GM12878 (cell line): ENCODE results near the gene TOX2. TPM values are rescaled to one million over a fixed set of nuclear protein-coding genes. Genes with fewer than 3 reads are reported as not detected.

Experiments used
- ATAC-seq: fragments of 200-7000 bp; cut with Tn5 transposase; 3 replicates; pipeline ENCODE4 v1.9.1; 2020; ENCODE audit warnings: mild to moderate bottlenecking, moderate library complexity
- BruUV-seq: library from RNA; stranded (reverse); fragments of 400-500 nt; replicated peaks from 2 replicates; lab custom pipeline; 2021; lab: Mats Ljungman, UMichigan
- CTCF ChIA-PET: fragments of 300-600 bp; sonication (Branson Sonifier 250); formaldehyde crosslinking; extraction: SDS; loops from one replicate; lab custom pipeline; 2021; ENCODE audit warnings: inconsistent platforms; lab: Yijun Ruan, JAX
- POLR2A ChIA-PET: fragments of 350-600 bp; formaldehyde crosslinking; extraction: SDS; loops from one replicate; lab custom pipeline; 2021; ENCODE audit warnings: inconsistent platforms; lab: Charles Lee
- RAD21 ChIA-PET: fragments of 300-600 bp; sonication (Branson Sonifier 250); formaldehyde crosslinking; loops from one replicate; lab custom pipeline; 2023; ENCODE audit warnings: antibody characterized with exemption; ENCODE audit not compliant: unreplicated experiment; lab: Charles Lee
- SMC1A ChIA-PET: fragments of 300-600 bp; sonication (Branson Sonifier 250); formaldehyde crosslinking; loops from one replicate; lab custom pipeline; 2023; ENCODE audit not compliant: unreplicated experiment, uncharacterized antibody; lab: Charles Lee
- DNase-seq: peaks from one replicate; pipeline ENCODE4 v3.0.0-alpha.2; 2011; ENCODE audit warnings: low read depth, low spot score
- FAIRE-seq: peaks from 3 replicates; lab custom pipeline; 2011; peaks lifted over from hg19 to GRCh38; lab: Jason Lieb, UNC
- H2AFZ ChIP-seq: 2 replicates; pipeline ENCODE4 v1.6.0; 2011; ENCODE audit warnings: low read depth, low read length, control low read depth; ENCODE audit not compliant: control insufficient read depth
- H3K27ac ChIP-seq: 2 replicates; pipeline ENCODE4 v1.5.1; 2011; ENCODE audit warnings: control low read depth; ENCODE audit not compliant: control insufficient read depth, insufficient read depth
- H3K27me3 ChIP-seq, 2 experiments: replicated peaks in 1 of 2; 2 replicates each; pipeline versions ENCODE4 v1.6.0 to v1.6.1; 2011; ENCODE audit warnings: low read length in 1 of 2; ENCODE audit not compliant: control insufficient read depth in 2 of 2, insufficient read depth in 2 of 2
- H3K36me3 ChIP-seq, 2 experiments: 2 replicates each; pipeline ENCODE4 v1.5.1; 2011; ENCODE audit warnings: low read length in 1 of 2; ENCODE audit not compliant: control insufficient read depth in 2 of 2, insufficient read depth in 2 of 2
- H3K4me1 ChIP-seq: 2 replicates; pipeline ENCODE4 v1.6.1; 2011; ENCODE audit warnings: mild to moderate bottlenecking, low read length, moderate library complexity, mixed read lengths; ENCODE audit not compliant: control insufficient read depth, insufficient read depth
- H3K4me2 ChIP-seq: 2 replicates; pipeline ENCODE4 v1.6.0; 2011; ENCODE audit warnings: control low read depth; ENCODE audit not compliant: control insufficient read depth, insufficient read depth
- H3K4me3 ChIP-seq: fragments of 200-600 bp; sonication (generic); 2 replicates; pipeline ENCODE4 v1.5.1; 2016
- H3K79me2 ChIP-seq: 2 replicates; pipeline ENCODE4 v1.6.0; 2011; ENCODE audit warnings: low read length; ENCODE audit not compliant: control insufficient read depth, insufficient read depth
- H3K9ac ChIP-seq: 2 replicates; pipeline ENCODE4 v1.8.0; 2011; ENCODE audit warnings: low read length, control low read depth, mixed read lengths; ENCODE audit not compliant: control insufficient read depth, insufficient read depth
- H3K9me3 ChIP-seq: replicated peaks from 3 replicates; pipeline ENCODE4 v1.5.1; 2011; ENCODE audit warnings: mild to moderate bottlenecking, low read length; ENCODE audit not compliant: control insufficient read depth, insufficient read depth
- H4K20me1 ChIP-seq: 2 replicates; pipeline ENCODE4 v1.6.0; 2011; ENCODE audit not compliant: control insufficient read depth, insufficient read depth
- CBX5 ChIP-seq: sonication (generic); IDR thresholded peaks from 2 replicates; pipeline ENCODE4 v1.6.1; 2016; ENCODE audit warnings: low read depth, moderate library complexity, mild to moderate bottlenecking, inconsistent platforms
- EED ChIP-seq: sonication (generic); IDR thresholded peaks from 2 replicates; pipeline ENCODE4 v1.6.1; 2016; ENCODE audit warnings: antibody characterized with exemption, low read depth
- GABPA ChIP-seq: IDR thresholded peaks from 2 replicates; pipeline ENCODE4 v1.6.1; 2014; ENCODE audit warnings: antibody characterized with exemption, low read depth, mild to moderate bottlenecking, inconsistent platforms
- HDAC6 ChIP-seq: fragments of 200-600 bp; sonication (generic); IDR thresholded peaks from one replicate; pipeline ENCODE4 v1.8.0; 2017; ENCODE audit warnings: antibody characterized with exemption; ENCODE audit not compliant: unreplicated experiment
- RAD21 ChIP-seq: IDR thresholded peaks from 2 replicates; pipeline ENCODE4 v1.6.1; 2011; ENCODE audit warnings: mild to moderate bottlenecking, low read depth, low read length, moderate library complexity; ENCODE audit not compliant: insufficient read depth
- SP1 ChIP-seq: IDR thresholded peaks from one replicate; pipeline ENCODE4 v1.6.1; 2011; ENCODE audit warnings: low read depth, low read length
- TARDBP ChIP-seq: IDR thresholded peaks from 2 replicates; pipeline ENCODE4 v1.6.1; 2016; ENCODE audit warnings: borderline replicate concordance
- TCF3 ChIP-seq: IDR thresholded peaks from 2 replicates; pipeline ENCODE4 v1.6.1; 2012; ENCODE audit warnings: low read depth, mild to moderate bottlenecking, low read length, borderline replicate concordance; ENCODE audit not compliant: insufficient read depth
- WGBS: methylation state at CpG from one replicate; pipeline ENCODE4 v1.1.6; 2016; ENCODE audit warnings: low lambda C conversion rate; ENCODE audit not compliant: insufficient replicate concordance, insufficient coverage; ENCODE audit errors: missing lambda C conversion rate; 5-methylcytosine and 5-hydroxymethylcytosine counted together
- in situ Hi-C: fragments of 300-500 bp; cut with MboI; formaldehyde crosslinking; loops from 9 replicates; pipeline ENCODE4 v1.14.3; 2018; ENCODE audit warnings: mixed read lengths
- intact Hi-C: fragments of 100-400 bp; cut with micrococcal nuclease; formaldehyde crosslinking; loops from one replicate; pipeline ENCODE4 v1.14.2; 2022; ENCODE audit not compliant: unreplicated experiment
- polyA plus RNA-seq, 11 experiments: library from polyadenylated mRNA; depleted of rRNA in 4 of 11; unstranded in 6 of 11; stranded (reverse) in 5 of 11; fragments of >200 nt; fragmentation: Nextera tagmentation in 4 of 11; fragmentation: Illumina TruSeq in 1 of 11; extraction: Ambion mirVana in 4 of 11; extraction: Trizol in 1 of 11; gene quantifications; 1 replicate in 1 of 11; 2 replicates in 10 of 11; pipeline versions ENCODE4 v1.2.1 to v1.2.3, GENCODE V29; 2011 to 2016; ENCODE audit warnings: inconsistent platforms in 2 of 11, missing spikeins in 2 of 11, low read depth in 1 of 11
- total RNA-seq, 4 experiments: library from RNA; depleted of rRNA in 3 of 4; stranded (reverse); fragments of >200 nt in 3 of 4; fragmentation: Illumina TruSeq in 1 of 4; extraction: Trizol in 1 of 4; gene quantifications; 2 replicates each; pipeline versions ENCODE4 v1.2.1 to v1.2.3, GENCODE V29; 2013 to 2021
- TF ChIP-seq, protein P1 (sequence below): IDR thresholded peaks from 2 replicates; pipeline ENCODE4 v1.6.1; 2012; ENCODE audit warnings: low read depth, low read length, improper control_type of control experiment
- TF ChIP-seq, protein P2 (sequence below): fragments of 450-650 bp; IDR thresholded peaks from 2 replicates; pipeline ENCODE4 v1.6.1; 2016; ENCODE audit warnings: mild to moderate bottlenecking
- TF ChIP-seq, protein P3 (sequence below): fragments of 150-350 bp; IDR thresholded peaks from 2 replicates; pipeline ENCODE4 v1.6.1; 2016; ENCODE audit warnings: low read depth, low read length

TOX2 gene
- total and polyA plus RNA-seq, 10 of the 15 experiments (the other 5 are each of a cell fraction or from before 2014, with no cell fraction given) = 2.6 to 40.5 (median 7.9) TPM

DNA sequence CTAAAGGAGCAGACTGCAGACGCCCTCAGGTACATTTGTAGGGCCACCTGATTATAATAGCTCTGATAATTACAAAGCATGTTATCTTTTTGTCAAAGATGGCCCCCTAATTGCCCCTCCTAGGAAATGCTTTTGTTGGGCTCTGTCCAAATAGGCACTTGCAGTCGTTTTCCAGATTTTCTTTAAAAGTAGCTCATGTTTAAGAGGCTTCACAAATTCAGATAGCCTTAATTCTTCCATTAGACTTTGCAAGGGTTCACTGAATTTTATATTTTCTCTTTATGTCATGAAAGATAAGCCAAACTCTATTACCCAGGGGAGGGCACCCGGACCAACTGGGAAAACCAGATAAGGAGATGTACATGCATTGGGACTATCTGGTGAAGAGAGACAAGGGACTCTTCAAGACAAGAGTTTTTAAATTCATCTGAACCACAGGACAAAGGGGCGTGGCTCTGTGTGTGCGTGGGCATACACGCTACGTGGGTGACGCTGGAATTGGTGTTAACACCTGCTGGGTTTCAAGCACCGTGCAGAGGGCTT lies 95.6 kb downstream of the TOX2 start:
- no TSS peak for BruUV-seq
- TF ChIP-seq EED (no peak), GABPA (no peak), TARDBP (no peak), SP1 (no peak), HDAC6 (no peak), CBX5 (no peak), RAD21 (no peak), TCF3 (no peak)
- TF ChIP-seq, protein P1, sequence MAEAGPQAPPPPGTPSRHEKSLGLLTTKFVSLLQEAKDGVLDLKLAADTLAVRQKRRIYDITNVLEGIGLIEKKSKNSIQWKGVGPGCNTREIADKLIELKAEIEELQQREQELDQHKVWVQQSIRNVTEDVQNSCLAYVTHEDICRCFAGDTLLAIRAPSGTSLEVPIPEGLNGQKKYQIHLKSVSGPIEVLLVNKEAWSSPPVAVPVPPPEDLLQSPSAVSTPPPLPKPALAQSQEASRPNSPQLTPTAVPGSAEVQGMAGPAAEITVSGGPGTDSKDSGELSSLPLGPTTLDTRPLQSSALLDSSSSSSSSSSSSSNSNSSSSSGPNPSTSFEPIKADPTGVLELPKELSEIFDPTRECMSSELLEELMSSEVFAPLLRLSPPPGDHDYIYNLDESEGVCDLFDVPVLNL = no peak
- TF ChIP-seq, protein P2, sequence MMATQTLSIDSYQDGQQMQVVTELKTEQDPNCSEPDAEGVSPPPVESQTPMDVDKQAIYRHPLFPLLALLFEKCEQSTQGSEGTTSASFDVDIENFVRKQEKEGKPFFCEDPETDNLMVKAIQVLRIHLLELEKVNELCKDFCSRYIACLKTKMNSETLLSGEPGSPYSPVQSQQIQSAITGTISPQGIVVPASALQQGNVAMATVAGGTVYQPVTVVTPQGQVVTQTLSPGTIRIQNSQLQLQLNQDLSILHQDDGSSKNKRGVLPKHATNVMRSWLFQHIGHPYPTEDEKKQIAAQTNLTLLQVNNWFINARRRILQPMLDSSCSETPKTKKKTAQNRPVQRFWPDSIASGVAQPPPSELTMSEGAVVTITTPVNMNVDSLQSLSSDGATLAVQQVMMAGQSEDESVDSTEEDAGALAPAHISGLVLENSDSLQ = no peak
- TF ChIP-seq, protein P3, sequence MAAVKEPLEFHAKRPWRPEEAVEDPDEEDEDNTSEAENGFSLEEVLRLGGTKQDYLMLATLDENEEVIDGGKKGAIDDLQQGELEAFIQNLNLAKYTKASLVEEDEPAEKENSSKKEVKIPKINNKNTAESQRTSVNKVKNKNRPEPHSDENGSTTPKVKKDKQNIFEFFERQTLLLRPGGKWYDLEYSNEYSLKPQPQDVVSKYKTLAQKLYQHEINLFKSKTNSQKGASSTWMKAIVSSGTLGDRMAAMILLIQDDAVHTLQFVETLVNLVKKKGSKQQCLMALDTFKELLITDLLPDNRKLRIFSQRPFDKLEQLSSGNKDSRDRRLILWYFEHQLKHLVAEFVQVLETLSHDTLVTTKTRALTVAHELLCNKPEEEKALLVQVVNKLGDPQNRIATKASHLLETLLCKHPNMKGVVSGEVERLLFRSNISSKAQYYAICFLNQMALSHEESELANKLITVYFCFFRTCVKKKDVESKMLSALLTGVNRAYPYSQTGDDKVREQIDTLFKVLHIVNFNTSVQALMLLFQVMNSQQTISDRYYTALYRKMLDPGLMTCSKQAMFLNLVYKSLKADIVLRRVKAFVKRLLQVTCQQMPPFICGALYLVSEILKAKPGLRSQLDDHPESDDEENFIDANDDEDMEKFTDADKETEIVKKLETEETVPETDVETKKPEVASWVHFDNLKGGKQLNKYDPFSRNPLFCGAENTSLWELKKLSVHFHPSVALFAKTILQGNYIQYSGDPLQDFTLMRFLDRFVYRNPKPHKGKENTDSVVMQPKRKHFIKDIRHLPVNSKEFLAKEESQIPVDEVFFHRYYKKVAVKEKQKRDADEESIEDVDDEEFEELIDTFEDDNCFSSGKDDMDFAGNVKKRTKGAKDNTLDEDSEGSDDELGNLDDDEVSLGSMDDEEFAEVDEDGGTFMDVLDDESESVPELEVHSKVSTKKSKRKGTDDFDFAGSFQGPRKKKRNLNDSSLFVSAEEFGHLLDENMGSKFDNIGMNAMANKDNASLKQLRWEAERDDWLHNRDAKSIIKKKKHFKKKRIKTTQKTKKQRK = no peak
- H3K27me3 ChIP-seq = no peaks in the 10 kb centered on the region
- ATAC-seq (no peak), DNase-seq (no peak), FAIRE-seq (no peak)
- H3K4me1 ChIP-seq = peaks cover 5% of the 10 kb centered on the region; the same call in 1 of the 2 replicates
- H2AFZ ChIP-seq = no peak overlapping the region
- intact Hi-C loops (no loop called here), in situ Hi-C loops (no loop called here)
- H3K4me2 ChIP-seq = no peak overlapping the region
- ChIA-PET RAD21 (interaction anchor here (1.1 kb wide), 1 partner anchor 13 kb away, joined by 3 read pairs; no protein-coding TSS in a partner anchor), CTCF (interaction anchor here (0.9 to 1.1 kb wide), 2 partner anchors 9 kb away, joined by 3 to 4 read pairs; no protein-coding TSS in a partner anchor), SMC1A (interaction anchor here (0.6 to 2.0 kb wide), 5 partner anchors 9 to 81 kb away, joined by 3 to 7 read pairs (median 4); no protein-coding TSS in a partner anchor), POLR2A (no interaction called here)
- H3K9ac ChIP-seq = no peak overlapping the region
- no peaks in the 10 kb centered on the region for H3K79me2 ChIP-seq
- no peak overlapping the region for H3K4me3 ChIP-seq
- no peaks in the 10 kb centered on the region for H3K9me3 ChIP-seq
- H4K20me1 ChIP-seq = no peaks in the 10 kb centered on the region
- WGBS = 64% methylated on average over 9 of the region's 9 CpGs
- peaks cover 0 to 2% of the 10 kb centered on the region in 2 experiments; a peak in 1 of 4 replicates for H3K36me3 ChIP-seq
- H3K27ac ChIP-seq = no peak overlapping the region
